Gastrocnemius medialis (tissue), 4 donors: ENCODE data around the gene LRIG1. TPM values are rescaled to one million over a fixed set of nuclear protein-coding genes. Genes with fewer than 3 reads are reported as not detected.

Source experiments
- ATAC-seq, 2 donors: fragments of 150-250 bp; one replicate each; pipeline ENCODE4 v1.9.1; 2016
- DNase-seq, 2 donors: peaks; one replicate each; pipeline ENCODE4 v3.0.0-alpha.2; 2019
- H3K27ac ChIP-seq, 4 donors: fragments of 200-600 bp; sonication (generic); 1 replicate in 1 of 4; 2 replicates in 3 of 4; pipeline ENCODE4 v1.5.1; 2016 to 2018; ENCODE audit warnings: mild to moderate bottlenecking in 2 of 4, moderate library complexity in 1 of 4
- H3K27me3 ChIP-seq, 3 donors: fragments of 200-600 bp; sonication (generic) in 2 of 3; 1 replicate in 1 of 3; 2 replicates in 2 of 3; pipeline versions ENCODE4 v1.5.1 to v1.6.0; 2016 to 2019; ENCODE audit warnings: mild to moderate bottlenecking in 1 of 3, moderate library complexity in 1 of 3
- H3K36me3 ChIP-seq, 2 donors: fragments of 200-600 bp; sonication (generic) in 1 of 2; one replicate each; pipeline ENCODE4 v1.5.1; 2017 to 2018
- H3K4me1 ChIP-seq, 2 donors: fragments of 200-600 bp; sonication (generic) in 1 of 2; one replicate each; pipeline ENCODE4 v1.5.1; 2016 to 2017; ENCODE audit warnings: mild to moderate bottlenecking in 2 of 2
- H3K4me3 ChIP-seq, 4 donors: fragments of 200-600 bp; sonication (generic) in 3 of 4; 1 replicate in 1 of 4; 2 replicates in 3 of 4; pipeline ENCODE4 v1.5.1; 2016 to 2019; ENCODE audit warnings: mild to moderate bottlenecking in 2 of 4
- H3K9me3 ChIP-seq, 3 donors: fragments of 200-600 bp; sonication (generic) in 2 of 3; 1 replicate in 1 of 3; 2 replicates in 2 of 3; pipeline ENCODE4 v1.5.1; 2016 to 2019
- CTCF ChIP-seq, 5 experiments: fragments of 450-650 bp in 3 of 5; fragments of 200-600 bp in 2 of 5; sonication (generic) in 2 of 5; IDR thresholded peaks in 4 of 5; conservative IDR thresholded peaks in 1 of 5; 1 replicate in 4 of 5; 2 replicates in 1 of 5; pipeline ENCODE4 v1.5.1; 2016 to 2019; ENCODE audit warnings: antibody characterized with exemption in 5 of 5, mild to moderate bottlenecking in 3 of 5, moderate library complexity in 3 of 5
- POLR2A ChIP-seq, 2 donors: fragments of 450-650 bp; IDR thresholded peaks; one replicate each; pipeline ENCODE4 v1.6.1; 2017; ENCODE audit warnings: antibody characterized with exemption in 2 of 2, mild to moderate bottlenecking in 2 of 2, moderate library complexity in 2 of 2
- in situ Hi-C, 4 donors: fragments of 200-750 bp; cut with MboI; loops; one replicate each; pipeline versions ENCODE4 v1.15.0 to v1.8.0; 2017; ENCODE audit warnings: low sequenced_read_pairs in 4 of 4
- intact Hi-C: fragments of 100-400 bp; cut with DNase I; formaldehyde crosslinking; loops from one replicate; pipeline ENCODE4 v1.15.1; 2023; ENCODE audit warnings: low total_unique reads
- total RNA-seq, 4 donors: library from RNA; depleted of rRNA; stranded (reverse); fragments of >200 nt; gene quantifications; one replicate each; pipeline versions ENCODE4 v1.1.0 to v1.2.3, GENCODE V29; 2016

Gene LRIG1
- total RNA-seq, 4 donors from 2014 or later, result 45.3 to 103 (median 58.6) TPM

GRCh38 chr3:66507423-66508260, 6.8 kb upstream of the LRIG1 start:
- in situ Hi-C loops (loop anchor here (10.0 to 25.0 kb wide), 4 partner anchors 220 to 470 kb away; partner anchors contain the start of gene MAGI1 (in 1 of the 4)), intact Hi-C loops (loop anchor here (10.0 kb wide), 1 partner anchor 473 kb away; the partner anchor contains the start of gene MAGI1)
- ATAC-seq, result no peak
- no peak for DNase-seq
- TF ChIP-seq POLR2A (IDR thresholded peaks at IDR 0.05), result no peak
- no peak for TF ChIP-seq CTCF (IDR thresholded peaks at IDR 0.05 in 4 of 5, conservative IDR thresholded peaks at IDR 0.05 in 1 of 5)
- H3K36me3 ChIP-seq, result no peaks in the 10 kb centered on the region
- no peak overlapping the region for H3K4me3 ChIP-seq
- H3K9me3 ChIP-seq, result no peaks in the 10 kb centered on the region
- H3K27me3 ChIP-seq, result no peaks in the 10 kb centered on the region
- H3K4me1 ChIP-seq, result peaks cover 0 to 3% of the 10 kb centered on the region in 2 donors
- H3K27ac ChIP-seq, result no peak overlapping the region

- Histone ChIP-seq H3K9me3 (no peaks in the 10 kb centered on the region), H3K4me1 (peaks cover 0 to 6% of the 10 kb centered on the region in 2 donors), H3K27me3 (no peaks in the 10 kb centered on the region), H3K4me3 (no peak overlapping the region), H3K36me3 (no peaks in the 10 kb centered on the region), H3K27ac (no peak overlapping the region)
- no peak for DNase-seq
- no peak for ATAC-seq
- in situ Hi-C loops, result loop anchor here (10.0 to 25.0 kb wide), 4 partner anchors 219 to 469 kb away; partner anchors contain the start of gene MAGI1 (in 1 of the 4)
- intact Hi-C loops, result loop anchor here (10.0 kb wide), 1 partner anchor 471 kb away; the partner anchor contains the start of gene MAGI1
- no peak for TF ChIP-seq POLR2A (IDR thresholded peaks at IDR 0.05)
- no peak for TF ChIP-seq CTCF (IDR thresholded peaks at IDR 0.05 in 4 of 5, conservative IDR thresholded peaks at IDR 0.05 in 1 of 5)
Observed at GRCh38 chr3:66506154-66506553, 5.3 kb upstream of the LRIG1 start.

- Histone ChIP-seq H3K4me1 (peaks cover 0 to 6% of the 10 kb centered on the region in 2 donors), H3K9me3 (no peaks in the 10 kb centered on the region), H3K27me3 (no peaks in the 10 kb centered on the region), H3K27ac (no peak overlapping the region), H3K4me3 (no peak overlapping the region), H3K36me3 (no peaks in the 10 kb centered on the region)
- no peak for ATAC-seq
- intact Hi-C loops (loop anchor here (5.0 to 10.0 kb wide), 3 partner anchors 257 to 470 kb away; partner anchors contain the start of gene MAGI1), in situ Hi-C loops (loop anchor here (5.0 to 25.0 kb wide), 5 partner anchors 98 to 468 kb away; partner anchors contain the start of gene MAGI1 (in 1 of the 4))
- no peak for TF ChIP-seq POLR2A (IDR thresholded peaks at IDR 0.05)
- no peak for TF ChIP-seq CTCF (IDR thresholded peaks at IDR 0.05 in 4 of 5, conservative IDR thresholded peaks at IDR 0.05 in 1 of 5)
- DNase-seq, result no peak
Observed at GRCh38 chr3:66504850-66505641, 4.2 kb upstream of the LRIG1 start.

GRCh38 chr3:66502981-66503380, 2.2 kb upstream of the LRIG1 start:
- no peak overlapping the region for H3K27ac ChIP-seq
- in situ Hi-C loops (loop anchor here (5.0 to 25.0 kb wide), 5 partner anchors 96 to 466 kb away; partner anchors contain the start of gene MAGI1 (in 1 of the 4)), intact Hi-C loops (loop anchor here (5.0 to 10.0 kb wide), 3 partner anchors 259 to 468 kb away; partner anchors contain the start of gene MAGI1)
- DNase-seq, result no peak
- TF ChIP-seq CTCF (IDR thresholded peaks at IDR 0.05 in 4 of 5, conservative IDR thresholded peaks at IDR 0.05 in 1 of 5) (no peak), POLR2A (IDR thresholded peaks at IDR 0.05) (no peak)
- H3K4me1 ChIP-seq, result peaks cover 14 to 18% of the 10 kb centered on the region in 2 donors
- H3K4me3 ChIP-seq, result no peak overlapping the region
- H3K27me3 ChIP-seq, result no peaks in the 10 kb centered on the region
- ATAC-seq, result no peak
- H3K36me3 ChIP-seq, result no peaks in the 10 kb centered on the region
- H3K9me3 ChIP-seq, result no peaks in the 10 kb centered on the region
